HFF-Myc (cell line): ENCODE results near the gene NCEH1.
A peak's percentile ranks its signal among the peaks of the same experiment; 100 is the strongest.

Experiments used
- DNase-seq: peaks from one replicate; pipeline ENCODE4 v3.0.0-alpha.2; 2011; ENCODE audit warnings: low read depth; ENCODE audit errors: extremely low read depth
- H3K4me3 ChIP-seq: replicated peaks from 2 replicates; pipeline ENCODE4 v1.5.1; 2011; ENCODE audit warnings: low read depth, mild to moderate bottlenecking, control low read depth, low read length
- TF ChIP-seq, protein P1 (sequence below): IDR thresholded peaks from 2 replicates; pipeline ENCODE4 v1.5.1; 2012; ENCODE audit warnings: mild to moderate bottlenecking, low read depth, low read length, control low read depth; ENCODE audit errors: missing control alignments

Gene NCEH1

DNA sequence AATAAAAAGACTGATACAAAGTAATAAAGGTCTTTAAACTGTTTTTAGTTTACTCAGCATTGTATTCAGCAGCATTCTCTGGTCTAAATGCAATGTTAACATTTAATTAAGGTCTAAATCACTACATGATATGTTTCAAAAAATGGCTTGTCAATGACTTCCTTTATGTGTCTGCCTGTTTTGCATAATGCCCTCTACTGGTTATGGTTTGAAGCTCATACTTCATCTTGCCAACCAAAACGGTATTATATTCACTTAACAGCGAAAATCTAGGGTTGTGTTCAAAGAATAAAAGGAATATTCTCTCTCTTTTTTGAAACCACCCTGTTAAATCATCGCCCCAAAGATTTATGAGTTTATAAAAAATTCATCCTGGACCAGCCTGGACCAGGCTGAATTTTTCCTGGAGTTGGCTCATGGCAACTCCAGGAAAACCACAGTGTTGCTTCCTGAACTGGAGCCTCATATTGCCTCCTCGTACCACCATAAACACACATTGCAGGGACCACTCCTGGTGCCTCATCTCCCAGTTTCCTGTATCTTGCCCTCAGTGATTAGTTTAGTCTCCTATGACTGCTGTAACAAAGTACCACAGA is 6.7 kb upstream of the NCEH1 start:
- TF ChIP-seq, protein P1, sequence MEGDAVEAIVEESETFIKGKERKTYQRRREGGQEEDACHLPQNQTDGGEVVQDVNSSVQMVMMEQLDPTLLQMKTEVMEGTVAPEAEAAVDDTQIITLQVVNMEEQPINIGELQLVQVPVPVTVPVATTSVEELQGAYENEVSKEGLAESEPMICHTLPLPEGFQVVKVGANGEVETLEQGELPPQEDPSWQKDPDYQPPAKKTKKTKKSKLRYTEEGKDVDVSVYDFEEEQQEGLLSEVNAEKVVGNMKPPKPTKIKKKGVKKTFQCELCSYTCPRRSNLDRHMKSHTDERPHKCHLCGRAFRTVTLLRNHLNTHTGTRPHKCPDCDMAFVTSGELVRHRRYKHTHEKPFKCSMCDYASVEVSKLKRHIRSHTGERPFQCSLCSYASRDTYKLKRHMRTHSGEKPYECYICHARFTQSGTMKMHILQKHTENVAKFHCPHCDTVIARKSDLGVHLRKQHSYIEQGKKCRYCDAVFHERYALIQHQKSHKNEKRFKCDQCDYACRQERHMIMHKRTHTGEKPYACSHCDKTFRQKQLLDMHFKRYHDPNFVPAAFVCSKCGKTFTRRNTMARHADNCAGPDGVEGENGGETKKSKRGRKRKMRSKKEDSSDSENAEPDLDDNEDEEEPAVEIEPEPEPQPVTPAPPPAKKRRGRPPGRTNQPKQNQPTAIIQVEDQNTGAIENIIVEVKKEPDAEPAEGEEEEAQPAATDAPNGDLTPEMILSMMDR: peak; percentile 33
- no peak for DNase-seq
- H3K4me3 ChIP-seq: no peak overlapping the region

DNA sequence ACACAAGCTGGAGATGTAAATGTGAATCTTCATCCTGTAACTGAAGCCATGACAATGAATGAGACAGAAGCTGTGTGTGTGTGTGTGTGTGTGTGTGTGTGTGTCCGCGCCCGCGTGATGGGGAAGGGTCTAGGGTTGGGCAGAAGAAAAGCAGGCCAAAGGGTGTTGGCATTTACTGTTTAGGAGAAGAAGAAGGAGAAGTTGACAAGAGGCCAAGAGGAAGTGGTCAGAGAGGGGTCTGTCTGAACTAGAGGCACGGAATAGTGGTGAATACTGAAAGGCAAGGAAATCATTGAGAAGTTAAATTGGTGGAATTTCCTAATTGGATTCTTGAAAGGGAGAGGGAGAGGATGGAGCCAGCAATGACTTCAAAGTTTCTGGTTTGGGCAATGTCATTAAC is 5.6 kb upstream of the NCEH1 start:
- H3K4me3 ChIP-seq: no peak overlapping the region
- TF ChIP-seq, protein P1: no peak
- DNase-seq: no peak

DNA sequence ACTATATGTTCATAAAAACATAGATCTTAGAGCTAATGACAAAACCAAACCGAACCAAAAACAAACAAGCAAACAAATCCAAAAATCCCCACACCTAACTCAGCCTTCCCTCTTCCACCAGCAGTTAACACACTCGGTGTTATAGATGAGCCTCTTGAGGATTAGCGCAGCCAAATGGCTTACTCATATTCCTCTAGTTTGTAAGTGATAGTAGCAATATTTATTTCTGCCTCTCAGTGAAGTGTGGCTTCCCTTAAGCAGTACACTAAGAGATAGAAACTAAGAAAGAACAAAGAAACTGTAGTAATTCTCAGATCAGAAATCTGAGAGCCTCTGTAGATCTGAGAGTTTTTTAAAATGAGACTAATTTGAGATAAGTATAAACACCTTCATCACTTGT is 2.4 kb upstream of the NCEH1 start:
- TF ChIP-seq, protein P1: no peak
- H3K4me3 ChIP-seq: no peak overlapping the region
- no peak for DNase-seq

DNA sequence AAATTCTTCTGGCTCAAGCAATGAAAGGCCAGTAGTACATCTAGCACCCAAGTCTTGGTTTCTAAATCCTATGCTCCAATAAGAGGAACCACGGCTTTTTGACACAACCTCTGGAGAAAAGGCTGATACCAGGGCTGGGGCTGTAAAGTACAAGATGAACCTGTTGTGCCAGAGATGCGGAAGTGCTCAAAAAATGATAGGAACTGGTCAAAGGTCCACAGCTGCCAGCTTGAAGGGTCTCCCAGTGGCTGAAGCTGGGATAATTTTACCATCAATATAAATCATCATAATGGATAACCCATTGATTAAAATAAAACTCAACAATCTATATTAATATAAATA is 558 bp upstream of the NCEH1 start:
- no peak for DNase-seq
- peak overlapping the region; percentile 65 for H3K4me3 ChIP-seq
- TF ChIP-seq, protein P1: no peak

DNA sequence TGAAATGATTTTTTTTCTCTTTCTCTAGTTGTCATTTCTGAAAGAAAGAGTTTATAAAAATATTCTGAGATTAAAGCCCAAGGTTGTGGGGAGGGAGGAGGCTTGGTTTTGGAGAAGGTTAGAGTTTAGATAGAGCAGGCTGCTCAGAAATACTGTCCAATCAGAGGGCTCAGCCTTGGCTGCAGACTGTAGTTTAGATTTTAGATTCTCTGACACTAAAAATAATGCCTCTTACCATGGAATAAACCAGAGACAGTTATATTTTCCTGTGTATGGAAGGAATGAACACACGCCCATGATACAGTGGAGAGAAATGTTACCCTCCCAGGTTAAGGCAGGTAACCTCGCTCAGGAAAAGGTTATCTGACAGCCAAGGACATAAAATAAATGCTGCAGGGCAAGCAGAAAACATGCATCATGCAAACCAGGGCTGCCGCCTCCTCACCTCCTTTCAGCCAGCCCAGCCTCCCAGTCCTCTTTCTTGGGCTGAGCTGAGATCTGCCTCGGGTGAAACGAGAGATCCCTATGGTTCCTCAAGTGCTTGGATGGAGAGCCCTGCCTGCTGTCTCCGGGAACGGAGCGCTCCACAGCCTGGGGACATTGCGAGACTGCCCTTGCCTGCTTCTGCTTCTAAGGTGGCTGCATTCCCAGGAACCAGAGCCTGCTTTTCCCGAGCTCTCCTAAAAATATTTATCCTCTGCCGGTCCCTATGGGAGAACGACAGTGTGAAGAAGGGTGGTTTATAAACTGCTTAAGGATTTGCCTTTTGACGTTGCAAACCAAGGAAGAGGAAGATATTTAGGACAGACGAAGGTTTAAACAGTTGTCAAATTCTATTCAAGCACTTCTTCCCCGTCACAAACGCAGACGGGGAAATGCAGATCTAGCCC is 848 bp downstream of the NCEH1 start:
- DNase-seq: no peak
- TF ChIP-seq, protein P1: no peak
- peak overlapping the region; percentile 65 for H3K4me3 ChIP-seq

DNA sequence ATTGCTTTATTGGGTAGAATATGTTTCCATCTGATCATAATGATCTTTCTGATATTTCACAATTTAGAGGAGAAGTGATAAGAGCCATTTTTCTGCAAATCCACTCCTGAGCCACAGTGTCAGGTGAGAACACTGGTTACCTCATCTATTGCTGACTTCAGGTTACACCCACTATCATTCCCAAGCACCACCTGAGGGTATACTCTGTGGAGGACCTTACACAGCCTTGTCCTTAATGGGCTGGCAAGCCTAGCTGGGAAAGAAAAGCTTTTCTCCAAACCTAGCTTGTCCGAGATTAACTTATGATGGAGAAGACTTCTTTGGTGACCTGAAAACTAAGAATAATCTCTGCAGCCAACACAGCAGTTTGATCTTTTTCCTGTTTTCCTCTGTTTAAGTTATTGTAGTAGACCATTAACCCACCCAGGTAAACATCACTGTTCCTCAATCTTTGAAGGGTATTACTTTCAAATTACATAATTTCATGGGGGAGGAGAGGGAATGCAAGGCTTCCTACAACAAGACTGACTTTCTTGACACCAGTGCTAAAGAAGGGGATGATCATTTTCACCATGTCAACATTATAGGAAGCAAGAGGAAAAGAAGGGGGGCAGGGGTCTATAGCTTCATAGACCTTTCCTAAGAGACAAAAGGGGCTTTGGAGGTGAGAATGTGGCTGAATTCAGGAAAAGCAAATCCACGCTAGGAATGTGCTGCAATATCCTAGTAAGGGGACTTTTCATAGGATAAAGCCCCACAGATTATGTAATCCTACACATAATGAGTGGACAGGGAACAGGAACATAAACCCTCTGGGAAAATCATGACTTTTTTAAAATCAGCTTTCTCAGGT is 1.7 kb downstream of the NCEH1 start:
- TF ChIP-seq, protein P1: no peak
- H3K4me3 ChIP-seq: peak overlapping the region; percentile 65
- DNase-seq: no peak
